Testis (tissue), 3 donors: Measurements from ENCODE around the gene PPCDC. TPM values are rescaled to one million over a fixed set of nuclear protein-coding genes. Genes with fewer than 3 reads are reported as not detected.

ENCODE experiments used
- DNase-seq: peaks from one replicate; pipeline ENCODE4 v3.0.0-alpha.2; 2019
- H3K27ac ChIP-seq, 2 donors: fragments of 200-600 bp; sonication (generic); one replicate each; pipeline ENCODE4 v1.5.1; 2019
- H3K27me3 ChIP-seq: fragments of 200-600 bp; sonication (generic); one replicate; pipeline ENCODE4 v1.5.1; 2019
- H3K36me3 ChIP-seq: fragments of 200-600 bp; sonication (generic); one replicate; pipeline ENCODE4 v1.5.1; 2017; ENCODE audit warnings: low read depth; ENCODE audit errors: missing control alignments
- H3K4me1 ChIP-seq: fragments of 200-600 bp; sonication (generic); one replicate; pipeline ENCODE4 v1.5.1; 2019
- H3K4me3 ChIP-seq, 2 donors: fragments of 200-600 bp; sonication (generic); one replicate each; pipeline ENCODE4 v1.5.1; 2017 to 2019
- H3K9me3 ChIP-seq: fragments of 200-600 bp; sonication (generic); one replicate; pipeline ENCODE4 v1.5.1; 2017
- CTCF ChIP-seq, 3 experiments: fragments of 450-650 bp in 2 of 3; fragments of 200-600 bp in 1 of 3; sonication (generic) in 1 of 3; IDR thresholded peaks; one replicate each; pipeline ENCODE4 v1.5.1; 2016 to 2019; ENCODE audit warnings: antibody characterized with exemption in 3 of 3, mild to moderate bottlenecking in 2 of 3, moderate library complexity in 1 of 3
- POLR2A ChIP-seq: fragments of 450-650 bp; IDR thresholded peaks from one replicate; pipeline ENCODE4 v1.6.1; 2017; ENCODE audit warnings: antibody characterized with exemption, mild to moderate bottlenecking, moderate library complexity
- WGBS, 2 donors: methylation state at CpG; one replicate each; pipeline ENCODE4 v1.1.5; 2018; 5-methylcytosine and 5-hydroxymethylcytosine counted together
- intact Hi-C: fragments of 100-400 bp; cut with DNase I; formaldehyde crosslinking; loops from one replicate; pipeline ENCODE4 v1.15.1; 2023; ENCODE audit warnings: low total_unique reads
- polyA plus RNA-seq: library from polyadenylated mRNA; stranded (reverse); fragments of 350-450 nt; fragmentation: Illumina TruSeq; extraction: RNeasy Lipid Tissue Mini Kit (QIAGEN cat#74804); gene quantifications from one replicate; pipeline ENCODE4 v1.2.3, GENCODE V29; 2014; ENCODE audit warnings: low read depth, low replicate concordance; ENCODE audit not compliant: insufficient read depth
- total RNA-seq, 2 donors: library from RNA; depleted of rRNA; stranded (reverse); fragments of >200 nt; gene quantifications; one replicate each; pipeline ENCODE4 v1.2.3, GENCODE V29; 2016

Gene PPCDC
- total and polyA plus RNA-seq, 3 donors from 2014 or later = 18.0 to 31.6 (median 23.6) TPM

DNA sequence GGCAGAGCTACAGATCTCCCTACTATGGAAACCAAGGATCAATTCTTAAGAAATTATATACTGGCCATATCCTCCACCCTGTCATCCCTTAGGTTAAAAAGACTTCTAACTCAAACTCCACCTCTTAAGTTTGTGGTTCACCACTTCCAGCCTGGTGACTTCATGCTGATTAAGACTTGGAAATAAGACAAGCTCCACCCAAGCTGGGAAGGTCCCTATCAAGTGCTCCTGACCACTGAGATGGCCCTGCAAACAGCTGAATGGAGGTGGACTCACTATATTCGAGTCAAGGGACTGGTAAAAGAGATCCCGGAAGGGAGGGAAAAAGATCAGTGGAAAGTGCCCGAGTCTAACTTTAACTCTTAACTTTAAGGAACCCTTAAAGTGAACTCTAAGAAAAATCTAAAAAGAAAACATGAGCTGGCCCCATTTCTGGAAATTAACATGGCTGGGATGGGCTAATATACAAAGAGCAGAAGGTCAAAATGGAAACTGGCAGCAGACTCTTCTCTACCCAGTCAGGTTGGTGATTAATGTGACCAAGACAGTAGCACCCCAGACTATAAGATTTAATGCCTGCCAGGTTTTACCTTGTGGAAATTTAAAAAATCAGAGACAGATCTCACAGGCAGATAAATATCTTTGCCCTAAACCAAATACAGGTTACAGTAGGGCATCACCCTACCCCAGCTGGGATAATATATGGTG, 43.9 kb downstream of the PPCDC start:
- TF ChIP-seq CTCF (IDR thresholded peaks at IDR 0.05) (no peak), POLR2A (no peak)
- no peak overlapping the region for H3K4me3 ChIP-seq
- intact Hi-C loops = no loop called here
- DNase-seq = no peak
- peak overlapping the region in 1 of 2 donors; percentile 80 for H3K27ac ChIP-seq
- 70 to 75% methylated on average over 3 of the region's 3 CpGs for WGBS, 2 donors
- no peaks in the 10 kb centered on the region for H3K36me3 ChIP-seq
- no peaks in the 10 kb centered on the region for H3K9me3 ChIP-seq
- H3K4me1 ChIP-seq = peaks cover 51% of the 10 kb centered on the region
- H3K27me3 ChIP-seq = no peaks in the 10 kb centered on the region

DNA sequence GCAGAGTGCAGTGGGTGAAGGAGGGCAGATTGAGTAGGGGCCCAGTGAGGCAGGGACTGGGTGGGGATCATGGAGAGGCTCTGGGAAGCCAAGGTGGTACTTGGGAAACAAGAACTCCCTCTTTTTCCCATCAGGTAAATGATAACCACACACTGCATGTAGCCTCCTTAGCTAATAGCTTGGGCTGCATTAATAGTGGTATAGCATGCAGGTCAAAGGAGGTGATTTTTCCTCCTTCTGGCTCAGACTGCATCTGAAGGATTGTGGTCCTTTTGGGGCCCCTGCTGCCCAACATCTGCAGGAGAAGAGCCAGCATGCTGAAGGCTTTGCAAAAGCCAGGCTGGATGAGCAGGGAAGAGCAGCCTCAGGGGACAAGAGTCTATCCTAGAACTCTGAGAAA, 45.4 kb downstream of the PPCDC start:
- Histone ChIP-seq H3K27ac (no peak overlapping the region), H3K36me3 (no peaks in the 10 kb centered on the region), H3K9me3 (no peaks in the 10 kb centered on the region), H3K27me3 (no peaks in the 10 kb centered on the region), H3K4me1 (peaks cover 36% of the 10 kb centered on the region), H3K4me3 (no peak overlapping the region)
- no peak for TF ChIP-seq POLR2A
- no peak for TF ChIP-seq CTCF (IDR thresholded peaks at IDR 0.05)
- intact Hi-C loops = no loop called here
- no peak for DNase-seq

- Histone ChIP-seq H3K36me3 (no peaks in the 10 kb centered on the region), H3K4me1 (peaks cover 32% of the 10 kb centered on the region), H3K4me3 (no peak overlapping the region), H3K9me3 (no peaks in the 10 kb centered on the region), H3K27me3 (no peaks in the 10 kb centered on the region), H3K27ac (no peak overlapping the region)
- DNase-seq = no peak
- 86 to 90% methylated on average over 8 of the region's 8 CpGs for WGBS, 2 donors
- intact Hi-C loops = no loop called here
- no peak for TF ChIP-seq POLR2A
- TF ChIP-seq CTCF (IDR thresholded peaks at IDR 0.05) = no peak
Measured at GRCh38 chr15:75069301-75069925, 46.0 kb downstream of the PPCDC start.

DNA sequence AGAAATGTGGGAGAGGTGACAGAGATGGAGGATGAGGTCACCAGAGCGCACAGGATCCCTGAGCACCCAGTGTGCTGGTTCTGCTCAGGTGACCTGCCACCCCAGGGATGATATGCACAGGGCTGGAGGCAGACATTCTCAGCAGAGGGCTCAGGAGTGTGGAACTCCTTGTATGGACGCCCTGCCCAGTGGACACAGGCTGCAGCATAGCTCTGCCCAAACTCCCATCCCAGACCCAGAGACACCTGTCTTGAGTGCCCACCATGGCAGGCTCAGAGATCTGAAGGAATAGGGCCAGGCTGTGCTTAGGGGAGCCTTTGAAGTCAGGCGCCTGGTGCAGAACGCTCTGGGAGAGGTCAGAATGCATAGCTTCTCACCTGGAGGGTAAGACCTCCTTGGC, 47.3 kb downstream of the PPCDC start:
- 71 to 100% methylated on average over 4 of the region's 4 CpGs for WGBS, 2 donors
- Histone ChIP-seq H3K9me3 (no peaks in the 10 kb centered on the region), H3K27me3 (no peaks in the 10 kb centered on the region), H3K4me1 (peaks cover 20% of the 10 kb centered on the region), H3K36me3 (no peaks in the 10 kb centered on the region), H3K27ac (no peak overlapping the region), H3K4me3 (no peak overlapping the region)
- no peak for TF ChIP-seq CTCF (IDR thresholded peaks at IDR 0.05)
- TF ChIP-seq POLR2A = no peak
- intact Hi-C loops = no loop called here
- no peak for DNase-seq

GRCh38 chr15:75073197-75073596, 49.8 kb downstream of the PPCDC start:
- Histone ChIP-seq H3K9me3 (no peaks in the 10 kb centered on the region), H3K4me3 (no peak overlapping the region), H3K36me3 (no peaks in the 10 kb centered on the region), H3K27ac (no peak overlapping the region), H3K27me3 (no peaks in the 10 kb centered on the region), H3K4me1 (no peaks in the 10 kb centered on the region)
- intact Hi-C loops = no loop called here
- no peak for DNase-seq
- TF ChIP-seq CTCF (IDR thresholded peaks at IDR 0.05) (no peak), POLR2A (no peak)
- WGBS, 2 donors = 77 to 82% methylated on average over 3 of the region's 3 CpGs
